OCI-LY1 (cell line): ENCODE measurements around the gene F7.
"Not testable (repeated sequence)": the region's sequence is repeated elsewhere in the genome, so short reads cannot be mapped to it uniquely, and the experiment has no call there.

ENCODE experiments used
- H2AFZ ChIP-seq: fragments of 200-600 bp; sonication (generic), shearing (Covaris generic); 2 replicates; pipeline ENCODE4 v1.6.0; 2014; ENCODE audit warnings: antibody characterized with exemption, mild to moderate bottlenecking, low read length
- H3F3A ChIP-seq: fragments of 200-600 bp; sonication (generic), shearing (Covaris generic); 2 replicates; pipeline ENCODE4 v1.6.0; 2014; ENCODE audit warnings: mild to moderate bottlenecking, antibody characterized with exemption, low read length, moderate library complexity; ENCODE audit not compliant: insufficient read depth
- H3K27ac ChIP-seq: fragments of 200-600 bp; sonication (generic); 2 replicates; pipeline ENCODE4 v1.5.1; 2014; ENCODE audit warnings: low read length, mixed run types, mild to moderate bottlenecking, low read depth; ENCODE audit not compliant: poor library complexity, severe bottlenecking
- H3K27me3 ChIP-seq: fragments of 200-600 bp; sonication (generic); 2 replicates; pipeline ENCODE4 v1.6.0; 2014; ENCODE audit warnings: antibody characterized with exemption, mild to moderate bottlenecking, low read length, moderate library complexity; ENCODE audit not compliant: insufficient read depth
- H3K36me3 ChIP-seq: fragments of 200-600 bp; sonication (generic); 2 replicates; pipeline ENCODE4 v1.6.1; 2014; ENCODE audit warnings: mild to moderate bottlenecking, antibody characterized with exemption, low read length, moderate library complexity, mixed read lengths; ENCODE audit not compliant: insufficient read depth
- H3K4me1 ChIP-seq: fragments of 200-600 bp; sonication (generic); 2 replicates; pipeline ENCODE4 v1.5.1; 2014; ENCODE audit warnings: mild to moderate bottlenecking, low read length, moderate library complexity; ENCODE audit not compliant: insufficient read depth, severe bottlenecking
- H3K4me2 ChIP-seq: fragments of 200-600 bp; sonication (generic), shearing (Covaris generic); 2 replicates; pipeline ENCODE4 v1.6.1; 2014; ENCODE audit warnings: low read length
- H3K4me3 ChIP-seq: fragments of 200-600 bp; sonication (generic); 2 replicates; pipeline ENCODE4 v1.5.1; 2014; ENCODE audit warnings: low read length, low read depth, mild to moderate bottlenecking, mixed read lengths; ENCODE audit not compliant: poor library complexity, severe bottlenecking
- H3K79me2 ChIP-seq: fragments of 200-600 bp; shearing (Covaris generic); 2 replicates; pipeline ENCODE4 v1.6.1; 2016; ENCODE audit warnings: mixed run types, low read length, mixed read lengths; ENCODE audit not compliant: insufficient read depth
- H3K9ac ChIP-seq: fragments of 200-600 bp; sonication (generic), shearing (Covaris generic); 2 replicates; pipeline ENCODE4 v1.6.1; 2014; ENCODE audit warnings: mild to moderate bottlenecking, low read length, mixed read lengths
- H3K9me2 ChIP-seq: fragments of 200-600 bp; sonication (generic), shearing (Covaris generic); 2 replicates; pipeline ENCODE4 v1.6.1; 2014; ENCODE audit warnings: low read depth, mild to moderate bottlenecking, low read length, mixed read lengths
- H3K9me3 ChIP-seq: fragments of 200-600 bp; shearing (Covaris generic); 2 replicates; pipeline ENCODE4 v1.6.1; 2014; ENCODE audit warnings: low read length, mixed read lengths
- H4K20me1 ChIP-seq: fragments of 200-600 bp; sonication (generic), shearing (Covaris generic); 2 replicates; pipeline ENCODE4 v1.6.0; 2016; ENCODE audit warnings: mild to moderate bottlenecking, low read length; ENCODE audit not compliant: insufficient read depth
- EZH2 ChIP-seq: fragments of 200-600 bp; sonication (generic), shearing (Covaris generic); IDR thresholded peaks from 2 replicates; pipeline ENCODE4 v1.8.0; 2017; ENCODE audit warnings: borderline replicate concordance, mixed run types, mild to moderate bottlenecking, antibody characterized with exemption, low read length, moderate library complexity, mixed read lengths
- TF ChIP-seq, protein P1 (sequence below): fragments of 200-600 bp; sonication (generic), shearing (Covaris generic); IDR thresholded peaks from 2 replicates; pipeline ENCODE4 v1.5.1; 2017; ENCODE audit warnings: mild to moderate bottlenecking, antibody characterized with exemption, low read length, moderate library complexity, mixed read lengths

The F7 gene

GRCh38 chr13:113077566-113077952, 28.0 kb upstream of the F7 start:
- Histone ChIP-seq H3K4me1 (no peaks in the 10 kb centered on the region), H3K27me3 (no peaks in the 10 kb centered on the region), H3K36me3 (no peaks in the 10 kb centered on the region), H3K4me3 (no peak overlapping the region), H4K20me1 (no peaks in the 10 kb centered on the region), H3K9ac (no peak overlapping the region), H3K27ac (no peak overlapping the region), H2AFZ (no peak overlapping the region), H3K9me3 (no peaks in the 10 kb centered on the region), H3F3A (no peaks in the 10 kb centered on the region), H3K79me2 (no peaks in the 10 kb centered on the region), H3K4me2 (no peak overlapping the region), H3K9me2 (no peaks in the 10 kb centered on the region)
- TF ChIP-seq EZH2: no peak
- TF ChIP-seq, protein P1, sequence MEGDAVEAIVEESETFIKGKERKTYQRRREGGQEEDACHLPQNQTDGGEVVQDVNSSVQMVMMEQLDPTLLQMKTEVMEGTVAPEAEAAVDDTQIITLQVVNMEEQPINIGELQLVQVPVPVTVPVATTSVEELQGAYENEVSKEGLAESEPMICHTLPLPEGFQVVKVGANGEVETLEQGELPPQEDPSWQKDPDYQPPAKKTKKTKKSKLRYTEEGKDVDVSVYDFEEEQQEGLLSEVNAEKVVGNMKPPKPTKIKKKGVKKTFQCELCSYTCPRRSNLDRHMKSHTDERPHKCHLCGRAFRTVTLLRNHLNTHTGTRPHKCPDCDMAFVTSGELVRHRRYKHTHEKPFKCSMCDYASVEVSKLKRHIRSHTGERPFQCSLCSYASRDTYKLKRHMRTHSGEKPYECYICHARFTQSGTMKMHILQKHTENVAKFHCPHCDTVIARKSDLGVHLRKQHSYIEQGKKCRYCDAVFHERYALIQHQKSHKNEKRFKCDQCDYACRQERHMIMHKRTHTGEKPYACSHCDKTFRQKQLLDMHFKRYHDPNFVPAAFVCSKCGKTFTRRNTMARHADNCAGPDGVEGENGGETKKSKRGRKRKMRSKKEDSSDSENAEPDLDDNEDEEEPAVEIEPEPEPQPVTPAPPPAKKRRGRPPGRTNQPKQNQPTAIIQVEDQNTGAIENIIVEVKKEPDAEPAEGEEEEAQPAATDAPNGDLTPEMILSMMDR: no peak

GRCh38 chr13:113077953-113078901, 27.4 kb upstream of the F7 start:
- no peaks in the 10 kb centered on the region for H3K27me3 ChIP-seq
- H3K9me3 ChIP-seq: no peaks in the 10 kb centered on the region
- no peak overlapping the region for H3K4me2 ChIP-seq
- no peaks in the 10 kb centered on the region for H3K79me2 ChIP-seq
- no peaks in the 10 kb centered on the region for H4K20me1 ChIP-seq
- H3K9me2 ChIP-seq: no peaks in the 10 kb centered on the region
- H2AFZ ChIP-seq: no peak overlapping the region
- H3K4me3 ChIP-seq: no peak overlapping the region
- no peak overlapping the region for H3K9ac ChIP-seq
- H3F3A ChIP-seq: no peaks in the 10 kb centered on the region
- H3K27ac ChIP-seq: no peak overlapping the region
- H3K36me3 ChIP-seq: no peaks in the 10 kb centered on the region
- no peak for TF ChIP-seq EZH2
- TF ChIP-seq, protein P1: no peak
- H3K4me1 ChIP-seq: no peaks in the 10 kb centered on the region

DNA sequence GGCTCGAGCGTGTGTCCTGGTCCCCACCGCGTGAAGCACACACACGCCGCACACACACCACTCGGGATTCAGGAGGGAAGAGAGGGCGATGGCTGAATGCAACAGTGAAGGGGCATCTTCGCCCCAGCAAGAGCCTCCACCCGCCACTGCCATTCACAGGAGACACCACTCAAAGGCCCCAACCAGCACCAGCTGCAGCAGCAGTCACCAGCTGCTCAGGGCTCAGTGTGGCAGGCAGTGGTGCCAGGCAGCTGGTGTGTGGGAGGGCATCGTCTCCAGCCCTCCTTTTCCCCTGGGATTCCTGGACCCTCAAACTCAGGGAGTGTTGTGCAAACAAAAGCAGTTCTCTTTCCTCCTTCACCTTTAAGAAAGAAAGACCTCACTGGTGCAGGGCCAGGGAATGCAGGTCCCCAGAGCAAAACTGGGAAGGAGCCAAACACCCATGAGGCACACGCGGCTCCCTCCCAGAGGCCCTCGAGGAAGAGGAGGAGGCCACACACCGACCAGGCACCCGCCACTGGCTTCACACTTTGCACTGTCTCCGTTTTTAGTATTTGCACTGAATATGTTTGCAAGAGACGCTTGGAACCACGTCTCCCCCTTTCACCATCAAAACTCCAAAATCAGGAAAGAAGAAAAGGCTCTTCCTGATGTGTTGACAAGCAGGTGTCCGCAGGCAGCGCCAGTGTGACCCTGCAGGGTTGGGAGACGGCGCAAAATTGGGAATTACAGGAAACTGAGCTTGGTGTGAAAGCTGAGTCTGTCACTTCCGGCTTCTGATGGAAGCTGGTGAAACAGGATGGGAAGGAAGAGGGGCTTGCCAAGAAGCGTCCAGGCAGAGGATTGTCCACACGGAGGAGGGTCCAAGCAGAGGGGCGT, 26.4 kb upstream of the F7 start:
- Histone ChIP-seq H3K9ac (no peak overlapping the region), H4K20me1 (no peaks in the 10 kb centered on the region), H3K9me3 (no peaks in the 10 kb centered on the region), H3K27me3 (no peaks in the 10 kb centered on the region), H3K27ac (no peak overlapping the region), H3K4me3 (no peak overlapping the region), H3K4me1 (no peaks in the 10 kb centered on the region), H3K4me2 (no peak overlapping the region), H3K9me2 (no peaks in the 10 kb centered on the region), H3K79me2 (no peaks in the 10 kb centered on the region), H3F3A (no peaks in the 10 kb centered on the region), H3K36me3 (no peaks in the 10 kb centered on the region), H2AFZ (no peak overlapping the region)
- no peak for TF ChIP-seq EZH2

- not testable (repeated sequence) for H3K4me2 ChIP-seq, H3K36me3 ChIP-seq, H3K9ac ChIP-seq, H3F3A ChIP-seq, H3K27ac ChIP-seq, H2AFZ ChIP-seq, H4K20me1 ChIP-seq, H3K9me2 ChIP-seq, H3K27me3 ChIP-seq, H3K4me1 ChIP-seq, H3K9me3 ChIP-seq, H3K79me2 ChIP-seq, H3K4me3 ChIP-seq
Observed at GRCh38 chr13:113079781-113080080, 25.9 kb upstream of the F7 start.
